GM12878 (cell line): Measurements from ENCODE around the gene TNIP3. TPM values are rescaled to one million over a fixed set of nuclear protein-coding genes. Genes with fewer than 3 reads are reported as not detected.

Experiments
- E2F8 ChIP-seq: fragments of 450-650 bp; IDR thresholded peaks from 2 replicates; pipeline ENCODE4 v1.6.1; 2018; ENCODE audit warnings: mild to moderate bottlenecking, low read depth, moderate library complexity; ENCODE audit not compliant: partially characterized antibody
- EED ChIP-seq: sonication (generic); IDR thresholded peaks from 2 replicates; pipeline ENCODE4 v1.6.1; 2016; ENCODE audit warnings: antibody characterized with exemption, low read depth
- HDGF ChIP-seq: fragments of 450-650 bp; IDR thresholded peaks from 2 replicates; pipeline ENCODE4 v1.6.1; 2016; ENCODE audit warnings: antibody characterized with exemption
- MTA2 ChIP-seq: fragments of 450-650 bp; IDR thresholded peaks from 2 replicates; pipeline ENCODE4 v1.6.1; 2016; ENCODE audit warnings: low read depth, mild to moderate bottlenecking, moderate library complexity
- MYC ChIP-seq: IDR thresholded peaks from 2 replicates; pipeline ENCODE4 v1.6.1; 2011; ENCODE audit warnings: mild to moderate bottlenecking, low read length, moderate library complexity, inconsistent platforms; ENCODE audit not compliant: insufficient read depth, insufficient replicate concordance, insufficient read length, severe bottlenecking
- NFYA ChIP-seq: IDR thresholded peaks from 2 replicates; pipeline ENCODE4 v1.6.1; 2011; ENCODE audit warnings: low read depth, mild to moderate bottlenecking, low read length, improper control_type of control experiment, borderline replicate concordance
- NKRF ChIP-seq: fragments of 450-650 bp; conservative IDR thresholded peaks from 2 replicates; pipeline ENCODE4 v1.6.1; 2017; ENCODE audit warnings: mild to moderate bottlenecking, moderate library complexity
- PAX5 ChIP-seq: IDR thresholded peaks from 2 replicates; pipeline ENCODE4 v1.6.1; 2011; ENCODE audit warnings: low read depth, low read length, borderline replicate concordance
- RFX5 ChIP-seq: IDR thresholded peaks from 2 replicates; pipeline ENCODE4 v1.6.1; 2011; ENCODE audit warnings: low read depth, low read length, improper control_type of control experiment
- polyA plus RNA-seq, 11 experiments: library from polyadenylated mRNA; depleted of rRNA in 4 of 11; unstranded in 6 of 11; stranded (reverse) in 5 of 11; fragments of >200 nt; fragmentation: Nextera tagmentation in 4 of 11; fragmentation: Illumina TruSeq in 1 of 11; extraction: Ambion mirVana in 4 of 11; extraction: Trizol in 1 of 11; gene quantifications; 1 replicate in 1 of 11; 2 replicates in 10 of 11; pipeline versions ENCODE4 v1.2.1 to v1.2.3, GENCODE V29; 2011 to 2016; ENCODE audit warnings: inconsistent platforms in 2 of 11, missing spikeins in 2 of 11, low read depth in 1 of 11
- total RNA-seq, 4 experiments: library from RNA; depleted of rRNA in 3 of 4; stranded (reverse); fragments of >200 nt in 3 of 4; fragmentation: Illumina TruSeq in 1 of 4; extraction: Trizol in 1 of 4; gene quantifications; 2 replicates each; pipeline versions ENCODE4 v1.2.1 to v1.2.3, GENCODE V29; 2013 to 2021

TNIP3 gene
- total and polyA plus RNA-seq, 10 of the 15 experiments (the other 5 are each of a cell fraction or from before 2014, with no cell fraction given), result 0.21 to 1.4 (median 0.67) TPM

DNA sequence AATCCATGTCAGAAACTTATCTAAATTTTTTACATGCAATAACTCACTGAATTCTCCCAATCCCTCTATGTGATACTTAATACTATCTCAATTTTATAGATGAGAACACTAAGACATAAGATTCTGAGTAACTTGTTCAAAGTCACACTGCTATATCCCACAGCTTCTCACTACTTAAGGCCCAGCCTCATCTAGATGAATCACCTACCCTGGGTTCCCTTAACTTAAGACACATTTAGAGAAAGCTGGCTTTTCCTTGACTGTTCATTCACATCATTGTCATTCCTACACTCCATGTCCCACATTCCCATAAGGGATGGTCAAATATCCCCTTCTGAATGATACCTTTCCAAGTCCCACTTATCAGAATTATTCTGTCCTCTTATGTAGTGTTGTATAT, 21.0 kb downstream of the TNIP3 start (continued):
- no peak for TF ChIP-seq E2F8
- no peak for TF ChIP-seq NFYA
- TF ChIP-seq RFX5, result no peak
- TF ChIP-seq PAX5, result no peak
- TF ChIP-seq NKRF, result no peak
- TF ChIP-seq EED, result no peak
- no peak for TF ChIP-seq HDGF
- no peak for TF ChIP-seq MYC
- no peak for TF ChIP-seq MTA2
